CD14-positive monocyte (primary cell): Measurements from ENCODE around the gene DLX4. TPM values are rescaled to one million over a fixed set of nuclear protein-coding genes. Genes with fewer than 3 reads are reported as not detected.

Experiments
- DNase-seq, 3 donors: peaks; one replicate each; pipeline ENCODE4 v3.0.0-alpha.2; 2011 to 2022
- H2AFZ ChIP-seq: 2 replicates; pipeline ENCODE4 v1.6.0; 2012; ENCODE audit warnings: mild to moderate bottlenecking, low read depth, low read length, inconsistent platforms; ENCODE audit not compliant: insufficient read depth, poor library complexity, severe bottlenecking
- H3K27ac ChIP-seq, 2 donors: 1 replicate in 1 of 2; 2 replicates in 1 of 2; pipeline ENCODE4 v1.5.1; 2012 to 2013; ENCODE audit warnings: low read length in 2 of 2, control low read depth in 1 of 2, inconsistent platforms in 1 of 2, low read depth in 1 of 2, mild to moderate bottlenecking in 1 of 2
- H3K27me3 ChIP-seq, 2 donors: one replicate each; pipeline versions ENCODE4 v1.6.0 to v1.6.1; 2011 to 2013; ENCODE audit warnings: low read length in 2 of 2; ENCODE audit not compliant: control insufficient read depth in 2 of 2, insufficient read depth in 2 of 2
- H3K36me3 ChIP-seq, 2 donors: replicated peaks in 1 of 2; 1 replicate in 1 of 2; 2 replicates in 1 of 2; pipeline versions ENCODE4 v1.5.1 to v1.6.1; 2012 to 2013; ENCODE audit warnings: low read length in 2 of 2, control low read depth in 1 of 2, inconsistent platforms in 1 of 2, mild to moderate bottlenecking in 1 of 2; ENCODE audit not compliant: insufficient read depth in 2 of 2, control insufficient read depth in 1 of 2
- H3K4me1 ChIP-seq, 2 donors: 1 replicate in 1 of 2; 2 replicates in 1 of 2; pipeline versions ENCODE4 v1.5.1 to v1.6.1; 2012 to 2013; ENCODE audit warnings: low read length in 2 of 2, control low read depth in 1 of 2, inconsistent platforms in 1 of 2, mild to moderate bottlenecking in 1 of 2, moderate library complexity in 1 of 2; ENCODE audit not compliant: insufficient read depth in 2 of 2, control insufficient read depth in 1 of 2
- H3K4me2 ChIP-seq: replicated peaks from 2 replicates; pipeline ENCODE3; 2012; ENCODE audit warnings: low read length, moderate library complexity, mild to moderate bottlenecking; ENCODE audit not compliant: poor library complexity, severe bottlenecking; ENCODE audit errors: extremely low read depth
- H3K4me3 ChIP-seq, 3 experiments: fragments of 200-600 bp in 1 of 3; sonication (generic) in 1 of 3; replicated peaks in 1 of 3; 1 replicate in 2 of 3; 2 replicates in 1 of 3; pipeline ENCODE4 v1.5.1; 2011 to 2013; ENCODE audit warnings: low read length in 3 of 3, mild to moderate bottlenecking in 3 of 3, control low read depth in 2 of 3, low read depth in 2 of 3, inconsistent platforms in 1 of 3, moderate library complexity in 1 of 3
- H3K79me2 ChIP-seq: 2 replicates; pipeline ENCODE4 v1.6.0; 2012; ENCODE audit warnings: mild to moderate bottlenecking, control low read depth, inconsistent platforms, low read length, moderate library complexity; ENCODE audit not compliant: insufficient read depth
- H3K9ac ChIP-seq: 2 replicates; pipeline ENCODE4 v1.6.0; 2017; ENCODE audit warnings: low read length, mild to moderate bottlenecking; ENCODE audit not compliant: insufficient read depth, poor library complexity, severe bottlenecking
- H3K9me3 ChIP-seq, 2 donors: replicated peaks in 1 of 2; 1 replicate in 1 of 2; 2 replicates in 1 of 2; pipeline versions ENCODE4 v1.5.1 to v1.6.1; 2012 to 2013; ENCODE audit warnings: low read length in 2 of 2, control low read depth in 1 of 2; ENCODE audit not compliant: control insufficient read depth in 1 of 2, insufficient read depth in 1 of 2
- H4K20me1 ChIP-seq: 2 replicates; pipeline ENCODE4 v1.6.0; 2012; ENCODE audit warnings: mild to moderate bottlenecking, low read length, control low read depth, moderate library complexity; ENCODE audit not compliant: insufficient read depth
- H3K27ac Mint-ChIP-seq, 7 donors: one replicate each; pipeline ENCODE4 v1.8.0; 2020; ENCODE audit warnings: mild to moderate bottlenecking in 7 of 7, mixed read lengths in 7 of 7, moderate library complexity in 6 of 7, inconsistent platforms in 2 of 7
- H3K27me3 Mint-ChIP-seq, 3 donors: one replicate each; pipeline ENCODE4 v1.8.0; 2021 to 2022; ENCODE audit warnings: low read depth in 3 of 3, mild to moderate bottlenecking in 3 of 3, mixed read lengths in 3 of 3, moderate library complexity in 3 of 3, inconsistent platforms in 1 of 3
- H3K36me3 Mint-ChIP-seq, 2 donors: one replicate each; pipeline ENCODE4 v1.8.0; 2020; ENCODE audit warnings: mixed read lengths in 2 of 2, inconsistent platforms in 1 of 2, mild to moderate bottlenecking in 1 of 2
- H3K4me1 Mint-ChIP-seq: one replicate; pipeline ENCODE4 v1.8.0; 2020; ENCODE audit warnings: mild to moderate bottlenecking, mixed read lengths
- H3K4me3 Mint-ChIP-seq, 2 donors: one replicate each; pipeline ENCODE4 v1.8.0; 2020; ENCODE audit warnings: mild to moderate bottlenecking in 2 of 2, mixed read lengths in 2 of 2, moderate library complexity in 1 of 2
- H3K9me3 Mint-ChIP-seq, 7 donors: one replicate each; pipeline ENCODE4 v1.8.0; 2020 to 2022; ENCODE audit warnings: mixed read lengths in 7 of 7, mild to moderate bottlenecking in 6 of 7, moderate library complexity in 6 of 7, inconsistent platforms in 2 of 7
- WGBS: methylation state at CpG from one replicate; pipeline ENCODE4 v1.1.5; 2013; ENCODE audit warnings: missing lambda C conversion rate; ENCODE audit not compliant: insufficient coverage; 5-methylcytosine and 5-hydroxymethylcytosine counted together
- intact Hi-C, 2 donors: fragments of 100-400 bp; cut with micrococcal nuclease; formaldehyde crosslinking; loops; one replicate each; pipeline versions ENCODE4 v1.15.0 to v1.15.1; 2023
- polyA plus RNA-seq, 3 donors: library from polyadenylated mRNA; depleted of rRNA in 1 of 3; unstranded in 2 of 3; stranded (reverse) in 1 of 3; fragments of 300-500 nt in 2 of 3; fragments of >200 nt in 1 of 3; fragmentation: Illumina TruSeq in 2 of 3; gene quantifications; 1 replicate in 2 of 3; 2 replicates in 1 of 3; pipeline ENCODE4 v1.2.3, GENCODE V29; 2012 to 2021
- TF ChIP-seq, protein P1 (sequence below): fragments of 200-600 bp; IDR thresholded peaks from one replicate; pipeline ENCODE4 v1.8.0; 2022; ENCODE audit warnings: antibody characterized with exemption, mild to moderate bottlenecking

Gene DLX4
- polyA plus RNA-seq, 3 donors = 0.20 to 3.5 TPM; not detected in 1

DNA sequence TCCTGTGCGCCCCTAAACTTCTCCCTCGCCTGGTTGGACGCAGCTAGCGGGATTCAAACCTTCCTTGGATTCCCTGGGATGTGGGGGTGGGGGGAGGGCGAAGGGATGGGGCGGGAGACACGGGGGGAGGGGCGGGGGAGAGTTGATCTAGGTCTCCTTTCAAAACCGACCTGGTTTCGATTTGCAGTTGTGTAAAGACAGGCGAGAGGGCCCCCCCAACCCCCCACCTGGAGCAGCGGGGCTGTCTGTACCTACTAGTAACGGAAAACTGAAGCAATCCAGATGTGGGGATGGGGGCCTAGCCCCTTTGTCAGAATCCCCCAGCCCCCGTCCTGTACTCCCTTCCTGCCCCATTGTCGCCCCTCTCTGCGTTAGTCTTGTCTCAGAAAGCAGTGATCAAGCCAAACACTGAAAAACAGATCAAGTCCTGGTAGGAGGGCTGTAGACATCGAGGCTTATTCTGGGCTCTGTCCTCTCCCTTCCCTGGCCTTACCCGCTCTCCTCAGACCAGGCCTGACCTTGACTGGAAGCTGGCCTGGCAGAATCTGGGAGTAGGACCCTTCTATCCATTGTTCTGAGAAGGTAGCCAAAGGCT, 902 bp downstream of the DLX4 start:
- H3K27ac Mint-ChIP-seq = no peak overlapping the region
- Histone ChIP-seq H3K4me2 (peak overlapping the region; percentile 96), H3K4me1 (peaks cover 61 to 64% of the 10 kb centered on the region in 2 donors)

DNA sequence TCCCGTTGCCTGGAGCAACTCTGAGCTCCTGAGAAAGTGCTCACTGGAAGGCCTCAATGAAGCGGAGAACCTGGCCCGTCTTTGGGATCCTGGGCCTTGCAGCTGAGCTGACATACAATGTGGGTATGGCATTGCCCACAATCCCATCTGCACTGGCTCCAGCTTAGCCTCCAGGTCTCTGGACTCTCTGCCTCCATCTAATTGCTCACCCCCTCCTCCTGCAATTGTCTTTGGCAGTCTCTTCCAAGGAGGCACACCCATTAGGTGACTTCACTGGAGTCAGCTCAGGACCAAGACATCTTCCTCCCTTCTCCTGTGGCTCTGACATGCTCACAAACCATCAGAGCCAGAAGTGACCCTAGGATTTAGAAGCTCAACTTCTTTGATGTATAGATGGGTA, 1.5 kb downstream of the DLX4 start:
- peaks cover 55 to 58% of the 10 kb centered on the region in 2 donors for H3K4me1 ChIP-seq
- H3K27ac Mint-ChIP-seq = peak overlapping the region in 1 of 7 donors; percentile 51
- no peak for DNase-seq
- TF ChIP-seq, protein P1, sequence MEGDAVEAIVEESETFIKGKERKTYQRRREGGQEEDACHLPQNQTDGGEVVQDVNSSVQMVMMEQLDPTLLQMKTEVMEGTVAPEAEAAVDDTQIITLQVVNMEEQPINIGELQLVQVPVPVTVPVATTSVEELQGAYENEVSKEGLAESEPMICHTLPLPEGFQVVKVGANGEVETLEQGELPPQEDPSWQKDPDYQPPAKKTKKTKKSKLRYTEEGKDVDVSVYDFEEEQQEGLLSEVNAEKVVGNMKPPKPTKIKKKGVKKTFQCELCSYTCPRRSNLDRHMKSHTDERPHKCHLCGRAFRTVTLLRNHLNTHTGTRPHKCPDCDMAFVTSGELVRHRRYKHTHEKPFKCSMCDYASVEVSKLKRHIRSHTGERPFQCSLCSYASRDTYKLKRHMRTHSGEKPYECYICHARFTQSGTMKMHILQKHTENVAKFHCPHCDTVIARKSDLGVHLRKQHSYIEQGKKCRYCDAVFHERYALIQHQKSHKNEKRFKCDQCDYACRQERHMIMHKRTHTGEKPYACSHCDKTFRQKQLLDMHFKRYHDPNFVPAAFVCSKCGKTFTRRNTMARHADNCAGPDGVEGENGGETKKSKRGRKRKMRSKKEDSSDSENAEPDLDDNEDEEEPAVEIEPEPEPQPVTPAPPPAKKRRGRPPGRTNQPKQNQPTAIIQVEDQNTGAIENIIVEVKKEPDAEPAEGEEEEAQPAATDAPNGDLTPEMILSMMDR = no peak
- intact Hi-C loops = no loop called here
- H3K9me3 Mint-ChIP-seq = peaks cover 0 to 33% (median 10%) of the 10 kb centered on the region in 7 donors
- WGBS = 80% methylated on average over 3 of the region's 3 CpGs
- H3K27ac ChIP-seq = no peak overlapping the region
- peaks cover 70 to 87% (median 79%) of the 10 kb centered on the region in 3 donors for H3K27me3 Mint-ChIP-seq
- no peaks in the 10 kb centered on the region for H3K79me2 ChIP-seq
- no peak overlapping the region for H3K9ac ChIP-seq
- H3K4me3 ChIP-seq = no peak overlapping the region
- H3K4me3 Mint-ChIP-seq = peak overlapping the region; percentile 43 to 84
- H2AFZ ChIP-seq = no peak overlapping the region
- peaks cover 0 to 31% of the 10 kb centered on the region in 2 donors for H3K9me3 ChIP-seq
- no peaks in the 10 kb centered on the region for H4K20me1 ChIP-seq
- no peaks in the 10 kb centered on the region for H3K36me3 ChIP-seq
- H3K4me2 ChIP-seq = no peak overlapping the region
- peaks cover 14 to 25% of the 10 kb centered on the region in 2 donors for H3K36me3 Mint-ChIP-seq
- H3K4me1 Mint-ChIP-seq = peaks cover 63% of the 10 kb centered on the region
- H3K27me3 ChIP-seq = peaks cover 56 to 76% of the 10 kb centered on the region in 2 donors

More for the DNA sequence above, 902 bp downstream of the DLX4 start:
- Mint-ChIP-seq H3K27me3 (peaks cover 68 to 87% (median 80%) of the 10 kb centered on the region in 3 donors), H3K4me3 (peak overlapping the region; percentile 93 to 96), H3K4me1 (peaks cover 69% of the 10 kb centered on the region), H3K36me3 (peaks cover 14 to 28% of the 10 kb centered on the region in 2 donors), H3K9me3 (peaks cover 0 to 33% (median 14%) of the 10 kb centered on the region in 7 donors)
- no peaks in the 10 kb centered on the region for H4K20me1 ChIP-seq
- H3K79me2 ChIP-seq = no peaks in the 10 kb centered on the region
- H2AFZ ChIP-seq = peak overlapping the region; percentile 81
- TF ChIP-seq, protein P1 = no peak
- DNase-seq = no peak
- H3K4me3 ChIP-seq = peak overlapping the region in 2 of 3 experiments; percentile 44 to 88
- no peaks in the 10 kb centered on the region for H3K36me3 ChIP-seq
- H3K9ac ChIP-seq = no peak overlapping the region
- WGBS = 30% methylated on average over 2 of the region's 18 CpGs
- no peak overlapping the region for H3K27ac ChIP-seq
- intact Hi-C loops = no loop called here
- H3K9me3 ChIP-seq = peaks cover 0 to 31% of the 10 kb centered on the region in 2 donors
- H3K27me3 ChIP-seq = peaks cover 54 to 76% of the 10 kb centered on the region in 2 donors
